HEK293 (cell line): Measurements from ENCODE around the gene SPATA4.
A peak's percentile ranks its signal among the peaks of the same experiment; 100 is the strongest.

Experiments
- CTCF ChIP-seq: fragments of 450-650 bp; formaldehyde crosslinking; IDR thresholded peaks from 2 replicates; pipeline ENCODE4 v1.5.1; 2016; ENCODE audit warnings: missing biosample characterization, missing genetic modification characterization
- GFI1B ChIP-seq: fragments of 450-650 bp; formaldehyde crosslinking; IDR thresholded peaks from 2 replicates; pipeline ENCODE4 v1.5.1; 2016; ENCODE audit warnings: missing biosample characterization, missing genetic modification characterization
- KLF1 ChIP-seq: fragments of 450-650 bp; formaldehyde crosslinking; IDR thresholded peaks from 2 replicates; pipeline ENCODE4 v1.5.1; 2016; ENCODE audit warnings: missing biosample characterization, missing genetic modification characterization
- KLF7 ChIP-seq: fragments of 450-650 bp; formaldehyde crosslinking; IDR thresholded peaks from 2 replicates; pipeline ENCODE4 v1.5.1; 2016; ENCODE audit warnings: missing biosample characterization, missing genetic modification characterization, borderline replicate concordance
- ZNF121 ChIP-seq: fragments of 450-650 bp; formaldehyde crosslinking; IDR thresholded peaks from 2 replicates; pipeline ENCODE4 v1.5.1; 2016; ENCODE audit warnings: missing biosample characterization, missing genetic modification characterization
- ZNF146 ChIP-seq: fragments of 450-650 bp; formaldehyde crosslinking; IDR thresholded peaks from 2 replicates; pipeline ENCODE4 v1.5.1; 2016; ENCODE audit warnings: missing biosample characterization, missing genetic modification characterization
- ZNF202 ChIP-seq: fragments of 450-650 bp; formaldehyde crosslinking; IDR thresholded peaks from 2 replicates; pipeline ENCODE4 v1.5.1; 2016; ENCODE audit warnings: missing biosample characterization, missing genetic modification characterization, borderline replicate concordance
- ZNF221 ChIP-seq: fragments of 450-650 bp; formaldehyde crosslinking; IDR thresholded peaks from 2 replicates; pipeline ENCODE4 v1.5.1; 2017; ENCODE audit warnings: missing biosample characterization, missing genetic modification characterization, borderline replicate concordance
- ZNF48 ChIP-seq: fragments of 450-650 bp; formaldehyde crosslinking; IDR thresholded peaks from 2 replicates; pipeline ENCODE4 v1.5.1; 2016; ENCODE audit warnings: missing biosample characterization, missing genetic modification characterization
- ZNF561 ChIP-seq: fragments of 450-650 bp; IDR thresholded peaks from 2 replicates; pipeline ENCODE4 v1.5.1; 2018; ENCODE audit warnings: missing biosample characterization, missing genetic modification characterization, borderline replicate concordance
- ZNF658 ChIP-seq: fragments of 450-650 bp; formaldehyde crosslinking; IDR thresholded peaks from 2 replicates; pipeline ENCODE4; 2016; ENCODE audit warnings: missing biosample characterization, missing genetic modification characterization
- ZNF747 ChIP-seq: fragments of 450-650 bp; formaldehyde crosslinking; IDR thresholded peaks from 2 replicates; pipeline ENCODE4 v1.5.1; 2016; ENCODE audit warnings: missing biosample characterization, missing genetic modification characterization
- TF ChIP-seq, protein P1 (sequence below): fragments of 450-650 bp; formaldehyde crosslinking; IDR thresholded peaks from 2 replicates; pipeline ENCODE4 v1.5.1; 2016; ENCODE audit warnings: missing biosample characterization, missing genetic modification characterization, low read depth

DNA sequence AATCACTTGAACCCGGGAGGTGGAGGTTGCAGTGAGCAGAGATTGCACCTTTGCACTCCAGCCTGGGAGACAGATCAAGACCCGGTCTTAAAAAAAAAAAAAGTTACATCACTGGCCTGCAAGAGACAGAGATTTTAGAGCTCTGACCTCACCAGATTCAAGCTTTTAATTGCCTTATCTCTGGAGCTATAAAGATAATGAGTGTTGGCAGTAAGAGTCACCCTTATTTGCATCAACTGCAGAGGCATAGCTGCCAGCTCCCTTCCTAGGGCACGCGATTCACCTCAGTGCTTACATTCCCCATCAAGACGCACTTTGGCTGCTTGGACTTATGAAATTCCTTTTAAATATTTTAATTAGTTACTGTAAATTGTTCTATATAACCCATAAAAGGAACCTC, 12.5 kb upstream of the SPATA4 start:
- no peak for TF ChIP-seq CTCF (tag by site-specific recombination)
- no peak for TF ChIP-seq KLF7 (tag by site-specific recombination)
- no peak for TF ChIP-seq ZNF658
- TF ChIP-seq ZNF561 (tag by site-specific recombination) = no peak
- peak; percentile 98 for TF ChIP-seq GFI1B (tag by site-specific recombination)
- no peak for TF ChIP-seq ZNF146 (tag by site-specific recombination)
- TF ChIP-seq ZNF747 = no peak
- TF ChIP-seq ZNF48 (tag by site-specific recombination) = no peak
- no peak for TF ChIP-seq ZNF202 (tag by site-specific recombination)
- 0 out of 2 replicates have a peak, but pooled peaks have one; percentile 15 for TF ChIP-seq KLF1 (tag by site-specific recombination)
- TF ChIP-seq, protein P1, sequence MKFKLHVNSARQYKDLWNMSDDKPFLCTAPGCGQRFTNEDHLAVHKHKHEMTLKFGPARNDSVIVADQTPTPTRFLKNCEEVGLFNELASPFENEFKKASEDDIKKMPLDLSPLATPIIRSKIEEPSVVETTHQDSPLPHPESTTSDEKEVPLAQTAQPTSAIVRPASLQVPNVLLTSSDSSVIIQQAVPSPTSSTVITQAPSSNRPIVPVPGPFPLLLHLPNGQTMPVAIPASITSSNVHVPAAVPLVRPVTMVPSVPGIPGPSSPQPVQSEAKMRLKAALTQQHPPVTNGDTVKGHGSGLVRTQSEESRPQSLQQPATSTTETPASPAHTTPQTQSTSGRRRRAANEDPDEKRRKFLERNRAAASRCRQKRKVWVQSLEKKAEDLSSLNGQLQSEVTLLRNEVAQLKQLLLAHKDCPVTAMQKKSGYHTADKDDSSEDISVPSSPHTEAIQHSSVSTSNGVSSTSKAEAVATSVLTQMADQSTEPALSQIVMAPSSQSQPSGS (tag by site-specific recombination) = peak; percentile 61
- no peak for TF ChIP-seq ZNF221
- no peak for TF ChIP-seq ZNF121 (tag by site-specific recombination)
